Measurements from ENCODE around the gene SPOCK1. TPM values are rescaled to one million over a fixed set of nuclear protein-coding genes. Genes with fewer than 3 reads are reported as not detected.

Gene SPOCK1
- total RNA-seq, 2 experiments from 2014 or later = not detected

GRCh38 chr5:137385064-137385463 is 114.1 kb downstream of the SPOCK1 start:
- no peak for DNase-seq
- peaks cover 2% of the 10 kb centered on the region for H3K27me3 Mint-ChIP-seq (ENCODE audit: low read depth)
- H3K9me3 Mint-ChIP-seq (ENCODE audit: insufficient read depth) = peaks cover 4% of the 10 kb centered on the region
- CTCF ChIA-PET = no interaction called here
- no peak overlapping the region for H3K4me3 Mint-ChIP-seq
- no peak for ATAC-seq
- H3K36me3 Mint-ChIP-seq (ENCODE audit: low read depth) = no peaks in the 10 kb centered on the region
- POLR2A ChIA-PET = no interaction called here
- H3K4me1 Mint-ChIP-seq (ENCODE audit: low read depth) = no peaks in the 10 kb centered on the region
- no peak overlapping the region for H3K27ac Mint-ChIP-seq

GRCh38 chr5:137383909-137384308 is 115.2 kb downstream of the SPOCK1 start:
- Mint-ChIP-seq H3K9me3 (ENCODE audit: insufficient read depth) (peaks cover 4% of the 10 kb centered on the region), H3K36me3 (ENCODE audit: low read depth) (no peaks in the 10 kb centered on the region), H3K4me3 (no peak overlapping the region), H3K4me1 (ENCODE audit: low read depth) (no peaks in the 10 kb centered on the region), H3K27ac (no peak overlapping the region), H3K27me3 (ENCODE audit: low read depth) (peaks cover 2% of the 10 kb centered on the region)
- ATAC-seq (no peak), DNase-seq (no peak)
- ChIA-PET POLR2A (no interaction called here), CTCF (no interaction called here)

- peaks cover 4% of the 10 kb centered on the region for H3K9me3 Mint-ChIP-seq (ENCODE audit: insufficient read depth)
- H3K27ac Mint-ChIP-seq = no peak overlapping the region
- no peaks in the 10 kb centered on the region for H3K36me3 Mint-ChIP-seq (ENCODE audit: low read depth)
- CTCF ChIA-PET = no interaction called here
- no peak for ATAC-seq
- no peak overlapping the region for H3K4me3 Mint-ChIP-seq
- no peaks in the 10 kb centered on the region for H3K4me1 Mint-ChIP-seq (ENCODE audit: low read depth)
- no peak for DNase-seq
- H3K27me3 Mint-ChIP-seq (ENCODE audit: low read depth) = peaks cover under 1% of the 10 kb centered on the region
- POLR2A ChIA-PET = no interaction called here
Observed at GRCh38 chr5:137381555-137381954, 117.6 kb downstream of the SPOCK1 start.

- ATAC-seq = no peak
- CTCF ChIA-PET = no interaction called here
Observed at GRCh38 chr5:137379555-137380286, 119.4 kb downstream of the SPOCK1 start.

GRCh38 chr5:137375741-137376526 is 123.2 kb downstream of the SPOCK1 start:
- ATAC-seq = no peak
- no peak overlapping the region for H3K4me3 Mint-ChIP-seq
- CTCF ChIA-PET = no interaction called here
- H3K9me3 Mint-ChIP-seq (ENCODE audit: insufficient read depth) = no peaks in the 10 kb centered on the region
- H3K4me1 Mint-ChIP-seq (ENCODE audit: low read depth) = no peaks in the 10 kb centered on the region
- no peak for DNase-seq
- no peaks in the 10 kb centered on the region for H3K36me3 Mint-ChIP-seq (ENCODE audit: low read depth)
- H3K27me3 Mint-ChIP-seq (ENCODE audit: low read depth) = no peaks in the 10 kb centered on the region
- H3K27ac Mint-ChIP-seq = no peak overlapping the region
- POLR2A ChIA-PET = interaction anchor here (0.6 kb wide), 1 partner anchor 201 kb away, joined by 4 read pairs; no protein-coding TSS in a partner anchor

More at GRCh38 chr5:137379555-137380286, 119.4 kb downstream of the SPOCK1 start:
- H3K4me1 Mint-ChIP-seq (ENCODE audit: low read depth) = no peaks in the 10 kb centered on the region
- DNase-seq = no peak
- no peak overlapping the region for H3K27ac Mint-ChIP-seq
- H3K9me3 Mint-ChIP-seq (ENCODE audit: insufficient read depth) = peaks cover 4% of the 10 kb centered on the region
- H3K4me3 Mint-ChIP-seq = no peak overlapping the region
- H3K36me3 Mint-ChIP-seq (ENCODE audit: low read depth) = no peaks in the 10 kb centered on the region
- no peaks in the 10 kb centered on the region for H3K27me3 Mint-ChIP-seq (ENCODE audit: low read depth)
- POLR2A ChIA-PET = no interaction called here

GRCh38 chr5:137374110-137374714 is 124.9 kb downstream of the SPOCK1 start:
- Mint-ChIP-seq H3K27me3 (ENCODE audit: low read depth) (no peaks in the 10 kb centered on the region), H3K27ac (no peak overlapping the region), H3K9me3 (ENCODE audit: insufficient read depth) (no peaks in the 10 kb centered on the region), H3K36me3 (ENCODE audit: low read depth) (no peaks in the 10 kb centered on the region), H3K4me3 (no peak overlapping the region), H3K4me1 (ENCODE audit: low read depth) (no peaks in the 10 kb centered on the region)
- CTCF ChIA-PET = no interaction called here
- ATAC-seq (no peak), DNase-seq (no peak)
- POLR2A ChIA-PET = no interaction called here

GRCh38 chr5:137372773-137373160 is 126.4 kb downstream of the SPOCK1 start:
- ChIA-PET POLR2A (no interaction called here), CTCF (interaction anchor here (0.6 kb wide), 1 partner anchor 51 kb away, joined by 3 read pairs; no protein-coding TSS in a partner anchor)
- H3K27ac Mint-ChIP-seq = no peak overlapping the region
- no peak overlapping the region for H3K4me3 Mint-ChIP-seq
- H3K4me1 Mint-ChIP-seq (ENCODE audit: low read depth) = no peaks in the 10 kb centered on the region
- no peaks in the 10 kb centered on the region for H3K27me3 Mint-ChIP-seq (ENCODE audit: low read depth)
- ATAC-seq (no peak), DNase-seq (no peak)
- no peaks in the 10 kb centered on the region for H3K36me3 Mint-ChIP-seq (ENCODE audit: low read depth)
- no peaks in the 10 kb centered on the region for H3K9me3 Mint-ChIP-seq (ENCODE audit: insufficient read depth)

- DNase-seq (no peak), ATAC-seq (no peak)
- POLR2A ChIA-PET = no interaction called here
- no peaks in the 10 kb centered on the region for H3K27me3 Mint-ChIP-seq (ENCODE audit: low read depth)
- H3K9me3 Mint-ChIP-seq (ENCODE audit: insufficient read depth) = no peaks in the 10 kb centered on the region
- no peaks in the 10 kb centered on the region for H3K4me1 Mint-ChIP-seq (ENCODE audit: low read depth)
- CTCF ChIA-PET = interaction anchor here (0.6 kb wide), 1 partner anchor 51 kb away, joined by 3 read pairs; no protein-coding TSS in a partner anchor
- H3K27ac Mint-ChIP-seq = no peak overlapping the region
- no peak overlapping the region for H3K4me3 Mint-ChIP-seq
- no peaks in the 10 kb centered on the region for H3K36me3 Mint-ChIP-seq (ENCODE audit: low read depth)
Observed at GRCh38 chr5:137372016-137372772, 126.9 kb downstream of the SPOCK1 start.

GRCh38 chr5:137370096-137371071 is 128.7 kb downstream of the SPOCK1 start:
- ATAC-seq (no peak), DNase-seq (no peak)
- Mint-ChIP-seq H3K36me3 (ENCODE audit: low read depth) (no peaks in the 10 kb centered on the region), H3K4me3 (no peak overlapping the region), H3K27me3 (ENCODE audit: low read depth) (no peaks in the 10 kb centered on the region), H3K27ac (no peak overlapping the region), H3K9me3 (ENCODE audit: insufficient read depth) (no peaks in the 10 kb centered on the region), H3K4me1 (ENCODE audit: low read depth) (no peaks in the 10 kb centered on the region)
- CTCF ChIA-PET = no interaction called here
- POLR2A ChIA-PET = no interaction called here

GRCh38 chr5:137368651-137369050 is 130.5 kb downstream of the SPOCK1 start:
- ATAC-seq (no peak), DNase-seq (no peak)
- no peak overlapping the region for H3K27ac Mint-ChIP-seq
- H3K36me3 Mint-ChIP-seq (ENCODE audit: low read depth) = no peaks in the 10 kb centered on the region
- ChIA-PET CTCF (no interaction called here), POLR2A (no interaction called here)
- H3K9me3 Mint-ChIP-seq (ENCODE audit: insufficient read depth) = no peaks in the 10 kb centered on the region
- H3K4me3 Mint-ChIP-seq = no peak overlapping the region
- H3K27me3 Mint-ChIP-seq (ENCODE audit: low read depth) = no peaks in the 10 kb centered on the region
- no peaks in the 10 kb centered on the region for H3K4me1 Mint-ChIP-seq (ENCODE audit: low read depth)

- ATAC-seq (no peak), DNase-seq (no peak)
- Mint-ChIP-seq H3K4me3 (no peak overlapping the region), H3K4me1 (ENCODE audit: low read depth) (no peaks in the 10 kb centered on the region), H3K27ac (no peak overlapping the region), H3K36me3 (ENCODE audit: low read depth) (no peaks in the 10 kb centered on the region), H3K27me3 (ENCODE audit: low read depth) (no peaks in the 10 kb centered on the region), H3K9me3 (ENCODE audit: insufficient read depth) (no peaks in the 10 kb centered on the region)
- ChIA-PET POLR2A (no interaction called here), CTCF (no interaction called here)
Observed at GRCh38 chr5:137367951-137368350, 131.2 kb downstream of the SPOCK1 start.

Measured in activated CD8-positive, alpha-beta T cell treated with anti-CD3 and anti-CD28 coated beads, Interleukin-2, amount 10 ng/mL, durations not matched to agents 7 days and 5 days (primary cell).